ENCODE results near the gene SERPINB7.

DNA sequence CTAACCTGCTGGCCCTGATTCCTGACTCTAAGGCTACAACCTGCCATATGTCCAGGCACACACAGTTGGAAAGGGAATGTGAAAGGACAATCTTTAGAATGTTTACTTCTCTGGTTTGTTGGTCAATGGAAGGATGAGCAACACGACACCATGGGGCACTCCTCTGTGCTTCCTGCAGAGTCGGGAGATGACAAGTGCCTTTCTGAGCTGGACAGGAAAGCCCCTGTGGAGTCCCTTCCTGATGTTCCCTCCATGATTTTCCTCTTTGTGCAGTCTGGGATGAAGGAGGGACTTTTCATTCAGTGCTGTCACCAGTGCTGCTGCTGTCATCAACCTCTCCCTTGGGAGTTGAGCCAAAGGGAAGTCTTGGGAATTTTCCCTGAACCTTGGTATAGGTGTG lies 22.6 kb upstream of the SERPINB7 start:
- TF ChIP-seq POLR2A (IDR thresholded peaks at IDR 0.05) (no peak), POLR2AphosphoS5 (IDR thresholded peaks at IDR 0.05) (no peak)

Measured in spleen (tissue), 3 donors.